ENCODE results near the gene THNSL1. TPM values are rescaled to one million over a fixed set of nuclear protein-coding genes. Genes with fewer than 3 reads are reported as not detected.

THNSL1 gene
- total RNA-seq, 3 donors from 2014 or later: 2.2 to 3.7 (median 3.2) TPM

- ATAC-seq (no peak), DNase-seq (no peak)
- no peaks in the 10 kb centered on the region for H3K9me3 ChIP-seq
- TF ChIP-seq CTCF (IDR thresholded peaks at IDR 0.05): no peak
- intact Hi-C loops (cut with DNase I, micrococcal nuclease): no loop called here
- H3K4me1 ChIP-seq (ENCODE audit: low read depth): no peaks in the 10 kb centered on the region
- H3K36me3 ChIP-seq (ENCODE audit: low read depth): no peaks in the 10 kb centered on the region
- no peak overlapping the region for H3K4me3 ChIP-seq
These were observed 20.0 kb downstream of the THNSL1 start for GRCh38 chr10:25036381-25036780.

- Histone ChIP-seq H3K36me3 (ENCODE audit: low read depth) (no peaks in the 10 kb centered on the region), H3K4me3 (no peak overlapping the region), H3K4me1 (ENCODE audit: low read depth) (no peaks in the 10 kb centered on the region), H3K9me3 (no peaks in the 10 kb centered on the region)
- TF ChIP-seq CTCF (IDR thresholded peaks at IDR 0.05): no peak
- intact Hi-C loops (cut with DNase I, micrococcal nuclease): no loop called here
- DNase-seq (no peak), ATAC-seq (no peak)
These were observed 21.9 kb downstream of the THNSL1 start for GRCh38 chr10:25038325-25038724.

GRCh38 chr10:25039531-25039930 is 23.1 kb downstream of the THNSL1 start:
- Histone ChIP-seq H3K36me3 (ENCODE audit: low read depth) (no peaks in the 10 kb centered on the region), H3K4me3 (no peak overlapping the region), H3K4me1 (ENCODE audit: low read depth) (no peaks in the 10 kb centered on the region), H3K9me3 (no peaks in the 10 kb centered on the region)
- TF ChIP-seq CTCF (IDR thresholded peaks at IDR 0.05): no peak
- DNase-seq (no peak), ATAC-seq (no peak)
- intact Hi-C loops (cut with DNase I, micrococcal nuclease): no loop called here

GRCh38 chr10:25046641-25047040 is 30.2 kb downstream of the THNSL1 start:
- intact Hi-C loops (cut with DNase I, micrococcal nuclease): no loop called here
- no peak for TF ChIP-seq CTCF (IDR thresholded peaks at IDR 0.05)
- H3K4me3 ChIP-seq: no peak overlapping the region
- no peaks in the 10 kb centered on the region for H3K9me3 ChIP-seq
- ATAC-seq: no peak
- DNase-seq: no peak
- H3K36me3 ChIP-seq (ENCODE audit: low read depth): no peaks in the 10 kb centered on the region
- peaks cover 6% of the 10 kb centered on the region for H3K4me1 ChIP-seq (ENCODE audit: low read depth)

GRCh38 chr10:25047088-25047487 is 30.7 kb downstream of the THNSL1 start:
- no peak overlapping the region for H3K4me3 ChIP-seq
- intact Hi-C loops (cut with DNase I, micrococcal nuclease): no loop called here
- ATAC-seq (no peak), DNase-seq (no peak)
- no peak for TF ChIP-seq CTCF (IDR thresholded peaks at IDR 0.05)
- peaks cover 6% of the 10 kb centered on the region for H3K4me1 ChIP-seq (ENCODE audit: low read depth)
- no peaks in the 10 kb centered on the region for H3K9me3 ChIP-seq
- H3K36me3 ChIP-seq (ENCODE audit: low read depth): no peaks in the 10 kb centered on the region

Measured in mucosa of descending colon (tissue), 3 donors.